GM18526 (cell line): ENCODE data around the gene TMEM266.

Experiments used
- POLR2A ChIP-seq: IDR thresholded peaks from 3 replicates; pipeline ENCODE4 v1.6.1; 2011; ENCODE audit not compliant: insufficient read length; ENCODE audit errors: extremely low read depth

TMEM266 gene, protein sequence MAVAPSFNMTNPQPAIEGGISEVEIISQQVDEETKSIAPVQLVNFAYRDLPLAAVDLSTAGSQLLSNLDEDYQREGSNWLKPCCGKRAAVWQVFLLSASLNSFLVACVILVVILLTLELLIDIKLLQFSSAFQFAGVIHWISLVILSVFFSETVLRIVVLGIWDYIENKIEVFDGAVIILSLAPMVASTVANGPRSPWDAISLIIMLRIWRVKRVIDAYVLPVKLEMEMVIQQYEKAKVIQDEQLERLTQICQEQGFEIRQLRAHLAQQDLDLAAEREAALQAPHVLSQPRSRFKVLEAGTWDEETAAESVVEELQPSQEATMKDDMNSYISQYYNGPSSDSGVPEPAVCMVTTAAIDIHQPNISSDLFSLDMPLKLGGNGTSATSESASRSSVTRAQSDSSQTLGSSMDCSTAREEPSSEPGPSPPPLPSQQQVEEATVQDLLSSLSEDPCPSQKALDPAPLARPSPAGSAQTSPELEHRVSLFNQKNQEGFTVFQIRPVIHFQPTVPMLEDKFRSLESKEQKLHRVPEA

DNA sequence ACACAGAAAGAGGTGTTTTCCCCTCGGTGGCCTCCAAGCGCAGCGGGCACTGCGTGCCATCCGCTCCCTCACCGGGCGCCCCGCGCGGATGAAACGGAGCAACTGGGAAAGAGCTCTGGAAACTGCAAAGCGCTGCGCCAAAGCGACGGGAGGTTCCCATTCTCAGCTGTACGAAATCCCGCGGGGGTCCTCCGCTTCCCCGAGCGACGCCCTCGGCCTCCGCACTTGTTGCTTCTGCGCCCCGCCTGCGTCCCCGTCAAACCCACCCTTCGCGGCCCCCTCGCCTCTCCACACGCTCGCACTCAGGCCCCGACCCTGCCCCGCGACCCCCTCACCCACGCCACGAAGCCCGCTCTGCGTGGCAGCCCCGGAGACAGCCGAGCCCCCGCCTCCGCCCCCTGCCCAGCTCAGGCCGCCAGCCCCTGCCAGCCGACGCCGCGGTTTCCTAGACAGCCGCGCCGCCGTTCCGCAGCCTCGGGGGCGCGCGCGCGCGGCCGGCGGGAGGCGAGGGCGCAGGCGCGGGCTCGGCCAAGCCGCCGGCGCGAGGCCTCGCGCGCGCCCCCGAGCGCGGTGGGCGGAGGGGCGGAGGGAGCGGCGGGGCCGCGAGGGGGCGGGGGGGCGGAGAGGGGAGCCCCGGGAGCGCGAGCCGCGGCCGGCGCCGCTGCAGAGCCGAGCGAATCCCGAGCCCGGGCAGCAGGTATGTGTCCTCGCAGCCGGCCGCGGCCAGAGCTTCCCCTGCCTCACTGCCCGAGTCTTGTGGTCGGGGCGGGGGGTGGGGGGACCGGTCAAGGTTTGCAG, at the start of gene TMEM266:
TMEM266 (plus strand) TSS at position 666 of the 798 bp plus-strand sequence. CDS start 74,279 bp downstream, outside the sequence.
- TF ChIP-seq POLR2A = no peak

DNA sequence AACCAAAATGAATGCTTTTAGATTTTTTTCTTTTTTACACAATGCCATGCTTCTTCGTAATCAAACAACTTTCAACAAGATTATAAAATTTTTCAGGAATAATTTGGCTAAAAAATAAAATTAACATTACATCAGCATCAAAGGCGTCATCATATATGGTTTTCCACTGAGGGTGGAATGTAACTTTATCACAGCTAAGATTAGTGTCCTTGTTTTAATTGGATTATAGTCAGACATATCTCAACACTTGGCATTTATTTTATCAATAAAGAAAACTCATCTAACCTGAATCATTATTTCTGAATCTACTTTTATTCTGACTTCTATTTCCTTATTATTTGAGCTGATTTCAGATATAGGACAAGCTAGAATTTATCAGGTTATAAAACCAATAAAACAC, 49.2 kb upstream of the TMEM266 start:
- no peak for TF ChIP-seq POLR2A

DNA sequence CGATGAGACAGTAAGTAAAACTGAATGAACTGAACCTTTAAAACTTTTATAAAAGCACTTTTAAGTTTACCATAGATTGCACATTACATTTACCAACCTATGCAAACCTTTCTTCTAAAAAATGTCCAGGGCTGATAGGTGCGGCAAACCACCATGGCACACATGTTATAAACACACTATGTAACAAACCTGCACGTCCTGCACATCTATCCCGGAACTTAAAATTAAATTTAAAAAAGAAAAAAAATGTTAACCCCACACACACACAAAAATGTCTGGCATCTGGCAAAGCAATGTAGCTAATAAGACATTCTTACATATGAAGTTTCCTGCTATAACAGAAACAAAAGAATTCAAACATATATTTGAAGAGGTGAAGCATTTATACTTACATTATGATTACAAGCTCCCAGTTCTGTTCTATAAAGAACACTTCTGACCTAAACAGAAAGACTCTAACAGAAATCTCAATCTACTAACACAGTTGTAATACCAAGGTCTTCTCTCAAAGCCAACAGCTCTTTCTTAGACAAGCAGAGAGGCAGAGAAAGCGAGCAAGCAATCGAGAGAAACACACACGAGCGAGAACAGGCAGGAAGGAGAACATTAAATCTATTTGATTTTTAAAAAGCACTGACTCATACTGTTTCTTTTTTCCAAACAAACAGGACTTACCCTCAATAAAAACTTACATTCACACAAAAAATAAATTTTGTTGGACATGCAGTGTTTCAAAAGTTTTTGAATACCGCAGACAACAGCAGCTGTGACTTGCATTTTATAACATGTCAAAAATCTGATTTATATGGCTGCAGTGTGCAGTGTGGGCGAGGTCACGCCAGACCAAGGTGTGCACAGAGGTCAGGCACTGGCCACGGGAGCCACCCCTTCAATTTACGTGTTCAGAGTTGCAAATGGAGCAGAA, 47.9 kb upstream of the TMEM266 start, which contains the start of gene NRG4:
NRG4 (minus strand) TSS at position 798 of the 925 bp plus-strand sequence. CDS start 1,194 bp downstream, outside the sequence.
- no peak for TF ChIP-seq POLR2A

DNA sequence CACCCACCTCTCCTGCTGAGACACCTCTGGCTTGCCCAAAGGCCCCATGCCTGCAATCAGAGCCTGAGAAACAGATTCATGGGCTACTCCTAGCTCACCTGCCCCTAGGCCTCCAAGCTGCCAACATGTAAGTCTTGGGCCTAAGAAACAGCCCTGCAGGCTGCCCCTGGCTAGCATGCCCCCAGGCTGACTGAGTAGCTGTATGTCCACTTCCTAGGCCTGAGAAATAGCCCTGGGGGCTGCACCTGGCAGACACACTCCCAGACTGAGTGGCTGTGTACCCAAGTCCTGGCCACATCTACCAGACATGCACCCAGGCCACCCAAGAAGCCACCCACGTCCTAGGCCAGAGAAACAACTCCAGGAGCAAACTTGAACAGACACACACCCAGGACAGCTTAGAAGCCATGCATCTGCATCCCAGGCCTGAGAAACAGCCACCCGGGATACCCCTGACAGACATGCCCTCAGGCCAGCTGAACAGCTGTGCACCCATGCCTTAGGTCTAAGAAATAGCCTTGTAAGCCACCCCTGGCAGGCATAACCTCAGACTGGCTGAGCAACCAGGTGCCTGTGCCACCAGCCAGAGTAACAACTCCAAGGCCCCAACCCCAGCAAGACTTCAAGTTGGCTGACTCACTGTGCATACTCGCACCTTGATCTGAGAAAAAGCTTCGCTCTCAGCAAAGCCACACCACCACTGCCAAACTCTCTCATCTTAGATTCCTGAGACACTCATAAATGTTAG, 35.6 kb upstream of the TMEM266 start:
- no peak for TF ChIP-seq POLR2A

DNA sequence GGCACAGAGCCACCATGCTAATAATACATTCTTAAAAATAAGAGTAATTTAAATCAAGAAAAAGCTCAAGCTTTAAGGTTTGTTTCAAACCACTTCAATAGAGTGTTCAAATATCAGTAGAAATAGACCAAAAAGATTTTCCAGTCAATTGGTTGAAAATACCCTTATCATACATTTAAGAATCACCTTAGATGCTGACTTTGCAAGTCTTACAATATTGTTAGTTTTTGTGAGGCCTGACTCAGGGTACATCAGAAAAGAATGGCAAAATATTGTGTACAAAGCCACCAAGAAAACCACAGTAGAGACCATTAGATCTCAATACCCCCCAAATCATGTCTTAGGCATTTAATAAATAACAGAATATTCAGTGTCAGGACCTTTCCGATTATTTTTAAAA, 27.7 kb upstream of the TMEM266 start:
- TF ChIP-seq POLR2A = no peak

DNA sequence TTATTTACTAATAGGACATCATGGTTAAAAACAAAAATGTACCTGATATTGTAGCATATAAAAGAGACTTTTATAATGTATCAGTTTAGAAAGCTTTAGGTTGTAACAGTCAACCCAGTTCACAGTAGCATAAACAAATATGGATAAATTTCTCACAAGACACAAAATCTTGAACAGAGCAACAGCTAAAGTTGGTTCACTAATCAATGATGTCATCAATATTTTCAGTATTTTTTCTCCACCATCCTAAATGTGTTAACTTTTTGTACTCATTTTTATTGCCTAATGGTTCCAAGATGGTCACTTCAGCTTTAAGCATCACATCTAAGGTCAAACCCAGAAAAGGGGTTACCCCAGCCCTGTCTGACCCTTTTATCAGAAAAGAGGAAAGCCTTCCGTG, 26.3 kb upstream of the TMEM266 start:
- TF ChIP-seq POLR2A = no peak

- no peak for TF ChIP-seq POLR2A
These were observed 25.7 kb upstream of the TMEM266 start for GRCh38 chr15:76034111-76034510.

GRCh38 chr15:76035593-76035992, 24.2 kb upstream of the TMEM266 start:
- no peak for TF ChIP-seq POLR2A

- TF ChIP-seq POLR2A = no peak
These were observed 21.3 kb upstream of the TMEM266 start for GRCh38 chr15:76038512-76038911.

DNA sequence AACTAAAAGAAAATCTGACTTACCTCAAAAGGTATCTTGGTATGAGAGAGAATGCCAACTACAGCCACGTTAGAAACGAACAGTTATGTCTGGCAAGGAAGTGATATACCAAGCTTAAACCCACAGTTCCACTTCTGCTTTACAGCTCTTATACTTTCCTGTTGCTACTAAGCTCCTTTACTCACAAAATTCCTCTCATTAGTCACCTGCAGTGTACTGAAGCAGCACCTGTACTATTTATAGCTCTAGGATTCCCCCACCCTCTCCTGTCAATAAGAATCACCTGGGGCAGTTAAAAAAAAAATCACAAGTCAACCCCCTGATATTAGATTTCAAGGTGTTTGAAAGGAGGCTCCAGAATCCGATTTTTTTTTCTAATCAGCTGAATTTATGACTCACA, 2.9 kb upstream of the TMEM266 start:
- no peak for TF ChIP-seq POLR2A

DNA sequence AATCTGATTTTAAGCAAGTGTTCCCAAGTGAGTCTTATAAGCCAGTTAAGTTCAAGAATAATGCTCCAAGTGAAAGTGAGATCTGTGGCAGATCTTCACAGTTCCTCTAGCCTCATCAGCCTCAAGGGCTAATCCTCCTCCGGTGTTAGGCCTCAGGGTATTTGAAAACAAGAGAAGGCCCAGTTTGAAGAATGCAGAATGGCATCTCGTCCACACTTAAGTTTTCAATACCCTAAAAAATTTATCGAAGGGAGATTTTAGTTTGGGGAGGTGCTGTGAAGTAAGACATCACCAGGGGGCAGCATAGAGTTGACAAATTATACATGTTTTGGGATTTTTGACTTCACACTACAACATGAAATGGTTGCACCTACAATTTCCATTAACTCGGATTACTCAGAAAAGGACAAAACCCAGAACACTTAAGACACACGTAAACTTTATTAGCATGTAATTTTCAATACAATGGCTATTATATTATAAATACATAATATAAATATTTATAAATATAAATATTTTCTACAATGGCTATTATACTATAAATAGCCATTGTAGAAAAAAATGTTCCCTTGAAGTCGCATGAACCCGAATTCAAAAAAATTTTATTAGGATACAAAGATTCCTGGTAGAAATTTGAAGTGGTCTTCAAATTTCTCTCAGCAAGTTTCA, 2.3 kb upstream of the TMEM266 start:
- no peak for TF ChIP-seq POLR2A

GRCh38 chr15:76058714-76059319, 968 bp upstream of the TMEM266 start:
- no peak for TF ChIP-seq POLR2A
